ENCODE measurements around the gene PLIN1. TPM values are rescaled to one million over a fixed set of nuclear protein-coding genes. Genes with fewer than 3 reads are reported as not detected.

Gene PLIN1
- total and polyA plus RNA-seq, 9 of the 15 experiments (the other 6 are each of a cell fraction or from before 2014, with no cell fraction given), result not detected

DNA sequence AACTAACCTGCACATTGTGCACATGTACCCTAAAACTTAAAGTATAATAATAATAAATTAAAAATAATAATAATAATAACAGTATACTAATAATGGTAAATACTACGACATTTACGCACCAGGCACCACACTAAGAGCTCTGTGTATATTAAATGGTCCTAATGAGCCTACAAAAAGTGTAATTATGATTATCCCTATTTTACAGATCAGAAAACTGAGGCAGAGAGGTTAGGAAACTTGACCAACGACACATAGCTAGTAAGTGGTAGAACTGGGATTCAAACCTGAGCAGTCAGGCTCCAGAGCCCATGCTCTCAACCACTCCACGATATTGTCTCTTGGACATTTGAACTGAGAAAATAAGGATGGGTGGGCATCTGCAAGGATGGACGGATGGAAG lies 38.9 kb downstream of the PLIN1 start:
- POLR2A ChIA-PET, result no interaction called here
- 13% methylated on average over 5 of the region's 5 CpGs for WGBS (ENCODE audit: insufficient coverage, low coverage, missing lambda C conversion rate)
- Histone ChIP-seq H3K9me1 (ENCODE audit: control insufficient read depth, insufficient read depth, low read length) (no peaks in the 10 kb centered on the region), H3K9me3 (replicated peaks; ENCODE audit: control insufficient read depth, insufficient read depth, low read depth, low read length) (no peaks in the 10 kb centered on the region), H3K27ac (ENCODE audit: extremely low read depth, low read depth, low read length) (no peak overlapping the region), H3K9ac (ENCODE audit: insufficient read depth in 1 of 2, low read depth in 2 of 2, low read length in 2 of 2) (no peak overlapping the region), H2AFZ (ENCODE audit: low read depth, low read length) (no peak overlapping the region), H3K4me2 (ENCODE audit: insufficient read depth, low read length) (no peak overlapping the region), H3K36me3 (ENCODE audit: control insufficient read depth, insufficient read depth, low read length) (no peaks in the 10 kb centered on the region), H3K79me2 (ENCODE audit: control insufficient read depth, insufficient read depth, low read length) (no peaks in the 10 kb centered on the region), H3K4me1 (replicated peaks in 1 of 2; ENCODE audit: control insufficient read depth in 2 of 2, insufficient read depth in 2 of 2, low read length in 2 of 2) (peaks cover 0 to 7% of the 10 kb centered on the region in 2 experiments; a peak in 1 of 5 replicates), H4K20me1 (replicated peaks; ENCODE audit: control insufficient read depth, insufficient read depth, low read length) (no peaks in the 10 kb centered on the region), H3K27me3 (ENCODE audit: control insufficient read depth in 2 of 2, insufficient read depth in 2 of 2, low read length in 2 of 2) (peaks cover 0 to 6% of the 10 kb centered on the region in 2 experiments; a peak in 1 of 5 replicates), H3K4me3 (no peak overlapping the region)
- no peak for DNase-seq (ENCODE audit: extremely low read depth in 1 of 4, low spot score in 3 of 4)
- CTCF ChIA-PET (ENCODE audit: low intra/inter-chr PET ratio), result no interaction called here
- peak; percentile 55 for TF ChIP-seq RBM25 (IDR thresholded peaks at IDR 0.05; ENCODE audit: low read depth, low read length, severe bottlenecking)
- TF ChIP-seq, protein P1, sequence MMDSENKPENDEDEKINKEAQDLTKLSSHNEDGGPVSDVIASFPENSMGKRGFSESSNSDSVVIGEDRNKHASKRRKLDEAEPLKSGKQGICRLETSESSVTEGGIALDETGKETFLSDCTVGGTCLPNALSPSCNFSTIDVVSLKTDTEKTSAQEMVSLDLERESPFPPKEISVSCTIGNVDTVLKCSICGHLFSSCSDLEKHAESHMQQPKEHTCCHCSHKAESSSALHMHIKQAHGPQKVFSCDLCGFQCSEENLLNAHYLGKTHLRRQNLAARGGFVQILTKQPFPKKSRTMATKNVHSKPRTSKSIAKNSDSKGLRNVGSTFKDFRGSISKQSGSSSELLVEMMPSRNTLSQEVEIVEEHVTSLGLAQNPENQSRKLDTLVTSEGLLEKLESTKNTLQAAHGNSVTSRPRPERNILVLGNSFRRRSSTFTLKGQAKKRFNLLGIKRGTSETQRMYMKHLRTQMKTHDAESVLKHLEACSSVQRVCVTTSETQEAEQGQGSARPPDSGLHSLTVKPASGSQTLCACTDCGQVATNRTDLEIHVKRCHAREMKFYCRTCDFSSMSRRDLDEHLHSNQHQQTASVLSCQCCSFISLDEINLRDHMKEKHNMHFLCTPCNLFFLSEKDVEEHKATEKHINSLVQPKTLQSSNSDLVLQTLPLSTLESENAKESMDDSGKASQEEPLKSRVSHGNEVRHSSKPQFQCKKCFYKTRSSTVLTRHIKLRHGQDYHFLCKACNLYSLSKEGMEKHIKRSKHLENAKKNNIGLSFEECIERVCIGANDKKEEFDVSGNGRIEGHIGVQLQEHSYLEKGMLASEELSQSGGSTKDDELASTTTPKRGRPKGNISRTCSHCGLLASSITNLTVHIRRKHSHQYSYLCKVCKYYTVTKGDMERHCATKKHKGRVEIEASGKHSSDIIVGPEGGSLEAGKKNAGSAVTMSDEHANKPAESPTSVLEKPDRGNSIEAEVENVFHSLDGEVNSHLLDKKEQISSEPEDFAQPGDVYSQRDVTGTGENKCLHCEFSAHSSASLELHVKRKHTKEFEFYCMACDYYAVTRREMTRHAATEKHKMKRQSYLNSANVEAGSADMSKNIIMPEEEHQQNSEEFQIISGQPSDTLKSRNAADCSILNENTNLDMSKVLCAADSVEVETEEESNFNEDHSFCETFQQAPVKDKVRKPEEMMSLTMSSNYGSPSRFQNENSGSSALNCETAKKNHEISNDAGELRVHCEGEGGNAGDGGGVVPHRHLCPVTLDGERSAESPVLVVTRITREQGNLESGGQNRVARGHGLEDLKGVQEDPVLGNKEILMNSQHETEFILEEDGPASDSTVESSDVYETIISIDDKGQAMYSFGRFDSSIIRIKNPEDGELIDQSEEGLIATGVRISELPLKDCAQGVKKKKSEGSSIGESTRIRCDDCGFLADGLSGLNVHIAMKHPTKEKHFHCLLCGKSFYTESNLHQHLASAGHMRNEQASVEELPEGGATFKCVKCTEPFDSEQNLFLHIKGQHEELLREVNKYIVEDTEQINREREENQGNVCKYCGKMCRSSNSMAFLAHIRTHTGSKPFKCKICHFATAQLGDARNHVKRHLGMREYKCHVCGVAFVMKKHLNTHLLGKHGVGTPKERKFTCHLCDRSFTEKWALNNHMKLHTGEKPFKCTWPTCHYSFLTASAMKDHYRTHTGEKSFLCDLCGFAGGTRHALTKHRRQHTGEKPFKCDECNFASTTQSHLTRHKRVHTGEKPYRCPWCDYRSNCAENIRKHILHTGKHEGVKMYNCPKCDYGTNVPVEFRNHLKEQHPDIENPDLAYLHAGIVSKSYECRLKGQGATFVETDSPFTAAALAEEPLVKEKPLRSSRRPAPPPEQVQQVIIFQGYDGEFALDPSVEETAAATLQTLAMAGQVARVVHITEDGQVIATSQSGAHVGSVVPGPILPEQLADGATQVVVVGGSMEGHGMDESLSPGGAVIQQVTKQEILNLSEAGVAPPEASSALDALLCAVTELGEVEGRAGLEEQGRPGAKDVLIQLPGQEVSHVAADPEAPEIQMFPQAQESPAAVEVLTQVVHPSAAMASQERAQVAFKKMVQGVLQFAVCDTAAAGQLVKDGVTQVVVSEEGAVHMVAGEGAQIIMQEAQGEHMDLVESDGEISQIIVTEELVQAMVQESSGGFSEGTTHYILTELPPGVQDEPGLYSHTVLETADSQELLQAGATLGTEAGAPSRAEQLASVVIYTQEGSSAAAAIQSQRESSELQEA (IDR thresholded peaks at IDR 0.05; ENCODE audit: low read depth), result no peak
- TF ChIP-seq, protein P2, sequence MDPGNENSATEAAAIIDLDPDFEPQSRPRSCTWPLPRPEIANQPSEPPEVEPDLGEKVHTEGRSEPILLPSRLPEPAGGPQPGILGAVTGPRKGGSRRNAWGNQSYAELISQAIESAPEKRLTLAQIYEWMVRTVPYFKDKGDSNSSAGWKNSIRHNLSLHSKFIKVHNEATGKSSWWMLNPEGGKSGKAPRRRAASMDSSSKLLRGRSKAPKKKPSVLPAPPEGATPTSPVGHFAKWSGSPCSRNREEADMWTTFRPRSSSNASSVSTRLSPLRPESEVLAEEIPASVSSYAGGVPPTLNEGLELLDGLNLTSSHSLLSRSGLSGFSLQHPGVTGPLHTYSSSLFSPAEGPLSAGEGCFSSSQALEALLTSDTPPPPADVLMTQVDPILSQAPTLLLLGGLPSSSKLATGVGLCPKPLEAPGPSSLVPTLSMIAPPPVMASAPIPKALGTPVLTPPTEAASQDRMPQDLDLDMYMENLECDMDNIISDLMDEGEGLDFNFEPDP (CRISPR knock-in tag; IDR thresholded peaks at IDR 0.05), result no peak
- TF ChIP-seq MED1 (CRISPR knock-in tag; IDR thresholded peaks at IDR 0.05; ENCODE audit: borderline replicate concordance), result no peak
- no peak for TF ChIP-seq NCOA4 (IDR thresholded peaks at IDR 0.05; ENCODE audit: partially characterized antibody)
- no peak for TF ChIP-seq GTF2E2 (tag; IDR thresholded peaks at IDR 0.05)
- in situ Hi-C loops (cut with MboI), result no loop called here
- no TSS peak for BruUV-seq (replicated peaks)
- FAIRE-seq, result no peak
- ATAC-seq, result no peak
- intact Hi-C loops (cut with micrococcal nuclease), result no loop called here
